HEK293 (cell line): ENCODE results near the gene RSPO1.

ENCODE experiments used
- CTCF ChIA-PET: fragments of 350-600 bp; formaldehyde crosslinking; extraction: SDS; loops from one replicate; lab custom pipeline; 2021; ENCODE audit warnings: antibody characterized with exemption; lab: Yijun Ruan, JAX
- POLR2A ChIA-PET: fragments of 300-600 bp; formaldehyde crosslinking; extraction: SDS; loops from one replicate; lab custom pipeline; 2020; ENCODE audit warnings: antibody characterized with exemption, inconsistent platforms; lab: Yijun Ruan, JAX
- H3K27ac ChIP-seq: fragments of 200-500 bp; sonication (Bioruptor generic); 2 replicates; pipeline ENCODE4 v1.5.1; 2014; ENCODE audit warnings: low read depth, low read length, control low read depth, inconsistent platforms; ENCODE audit errors: extremely low read depth
- H3K36me3 ChIP-seq, 2 experiments: fragments of 200-500 bp in 1 of 2; sonication (Bioruptor generic) in 1 of 2; 1 replicate in 1 of 2; 2 replicates in 1 of 2; pipeline ENCODE4 v1.5.1; 2014 to 2017; ENCODE audit warnings: inconsistent platforms in 2 of 2, low read length in 2 of 2; ENCODE audit not compliant: control insufficient read depth in 2 of 2, insufficient read depth in 1 of 2
- H3K4me1 ChIP-seq: fragments of 200-500 bp; sonication (Bioruptor generic); 2 replicates; pipeline ENCODE4 v1.5.1; 2014; ENCODE audit warnings: mild to moderate bottlenecking, low read length, inconsistent platforms; ENCODE audit not compliant: control insufficient read depth, insufficient read depth
- H3K4me3 ChIP-seq: 2 replicates; pipeline ENCODE4 v1.5.1; 2011; ENCODE audit warnings: low read depth, mild to moderate bottlenecking, control low read depth, low read length, moderate library complexity
- H3K9me3 ChIP-seq: fragments of 200-500 bp; sonication (Bioruptor generic); 2 replicates; pipeline ENCODE4 v1.5.1; 2014; ENCODE audit warnings: low read depth, low read length, inconsistent platforms; ENCODE audit not compliant: control insufficient read depth, insufficient read depth
- EGR2 ChIP-seq: fragments of 450-650 bp; formaldehyde crosslinking; IDR thresholded peaks from 2 replicates; pipeline ENCODE4 v1.5.1; 2016; ENCODE audit warnings: low read depth, missing biosample characterization, missing genetic modification characterization
- GLI2 ChIP-seq: fragments of 450-650 bp; formaldehyde crosslinking; IDR thresholded peaks from 2 replicates; pipeline ENCODE4; 2017; ENCODE audit warnings: missing biosample characterization, missing genetic modification characterization, low read depth, borderline replicate concordance
- PRDM1 ChIP-seq: fragments of 450-650 bp; formaldehyde crosslinking; IDR thresholded peaks from 2 replicates; pipeline ENCODE4; 2016; ENCODE audit warnings: missing biosample characterization, missing genetic modification characterization
- SP3 ChIP-seq: fragments of 450-650 bp; formaldehyde crosslinking; IDR thresholded peaks from 2 replicates; pipeline ENCODE4 v1.5.1; 2016; ENCODE audit warnings: missing biosample characterization, missing genetic modification characterization
- ZBTB17 ChIP-seq: fragments of 450-650 bp; formaldehyde crosslinking; IDR thresholded peaks from 2 replicates; pipeline ENCODE4 v1.5.1; 2016; ENCODE audit warnings: missing biosample characterization, missing genetic modification characterization
- ZBTB8A ChIP-seq: fragments of 450-650 bp; formaldehyde crosslinking; IDR thresholded peaks from 2 replicates; pipeline ENCODE4 v1.5.1; 2016; ENCODE audit warnings: missing biosample characterization, missing genetic modification characterization
- ZEB2 ChIP-seq: fragments of 450-650 bp; formaldehyde crosslinking; IDR thresholded peaks from 2 replicates; pipeline ENCODE4 v1.5.1; 2016; ENCODE audit warnings: missing biosample characterization, missing genetic modification characterization
- ZFP3 ChIP-seq: fragments of 450-650 bp; formaldehyde crosslinking; IDR thresholded peaks from 2 replicates; pipeline ENCODE4 v1.5.1; 2016; ENCODE audit warnings: low read depth, missing biosample characterization, missing genetic modification characterization
- ZNF121 ChIP-seq: fragments of 450-650 bp; formaldehyde crosslinking; IDR thresholded peaks from 2 replicates; pipeline ENCODE4 v1.5.1; 2016; ENCODE audit warnings: missing biosample characterization, missing genetic modification characterization
- ZNF24 ChIP-seq: fragments of 450-650 bp; formaldehyde crosslinking; IDR thresholded peaks from 2 replicates; pipeline ENCODE4 v1.5.1; 2016; ENCODE audit warnings: missing biosample characterization, missing genetic modification characterization
- ZNF341 ChIP-seq: fragments of 450-650 bp; formaldehyde crosslinking; IDR thresholded peaks from 2 replicates; pipeline ENCODE4; 2016; ENCODE audit warnings: low read depth, missing biosample characterization, missing genetic modification characterization
- ZNF501 ChIP-seq: fragments of 450-650 bp; formaldehyde crosslinking; IDR thresholded peaks from 2 replicates; pipeline ENCODE4 v1.5.1; 2016; ENCODE audit warnings: missing biosample characterization, missing genetic modification characterization
- ZNF621 ChIP-seq: fragments of 450-650 bp; formaldehyde crosslinking; IDR thresholded peaks from 2 replicates; pipeline ENCODE4 v1.5.1; 2017; ENCODE audit warnings: missing biosample characterization, missing genetic modification characterization
- ZNF626 ChIP-seq: fragments of 450-650 bp; sonication (Bioruptor Pico); formaldehyde crosslinking; IDR thresholded peaks from 2 replicates; pipeline ENCODE4 v1.5.1; 2018; ENCODE audit warnings: missing biosample characterization, missing genetic modification characterization, inconsistent platforms
- ZNF776 ChIP-seq: fragments of 450-650 bp; formaldehyde crosslinking; IDR thresholded peaks from 2 replicates; pipeline ENCODE4 v1.5.0; 2017; ENCODE audit warnings: missing biosample characterization, missing genetic modification characterization, borderline replicate concordance
- ZNF830 ChIP-seq: fragments of 450-650 bp; IDR thresholded peaks from 2 replicates; pipeline ENCODE4 v1.5.0; 2018; ENCODE audit warnings: missing biosample characterization, missing genetic modification characterization, low read depth, mild to moderate bottlenecking, moderate library complexity
- TF ChIP-seq, protein P1 (sequence below): fragments of 450-650 bp; formaldehyde crosslinking; IDR thresholded peaks from 2 replicates; pipeline ENCODE4 v1.5.1; 2016; ENCODE audit warnings: missing biosample characterization, missing genetic modification characterization
- TF ChIP-seq, protein P2 (sequence below): fragments of 450-650 bp; formaldehyde crosslinking; optimal IDR thresholded peaks from 2 replicates; pipeline ENCODE3; 2016; ENCODE audit warnings: missing biosample characterization, mild to moderate bottlenecking, missing genetic modification characterization
- TF ChIP-seq, protein P3 (sequence below): fragments of 450-650 bp; formaldehyde crosslinking; IDR thresholded peaks from 2 replicates; pipeline ENCODE4 v1.5.1; 2016; ENCODE audit warnings: missing biosample characterization, missing genetic modification characterization
- TF ChIP-seq, protein P4 (sequence below): fragments of 450-650 bp; formaldehyde crosslinking; IDR thresholded peaks from 2 replicates; pipeline ENCODE4 v1.5.1; 2016; ENCODE audit warnings: missing biosample characterization, missing genetic modification characterization, low read depth
- TF ChIP-seq, protein P5 (sequence below): fragments of 450-650 bp; formaldehyde crosslinking; conservative IDR thresholded peaks from 2 replicates; pipeline ENCODE4 v1.5.1; 2016; ENCODE audit warnings: low read depth, missing biosample characterization, missing genetic modification characterization

The RSPO1 gene

DNA sequence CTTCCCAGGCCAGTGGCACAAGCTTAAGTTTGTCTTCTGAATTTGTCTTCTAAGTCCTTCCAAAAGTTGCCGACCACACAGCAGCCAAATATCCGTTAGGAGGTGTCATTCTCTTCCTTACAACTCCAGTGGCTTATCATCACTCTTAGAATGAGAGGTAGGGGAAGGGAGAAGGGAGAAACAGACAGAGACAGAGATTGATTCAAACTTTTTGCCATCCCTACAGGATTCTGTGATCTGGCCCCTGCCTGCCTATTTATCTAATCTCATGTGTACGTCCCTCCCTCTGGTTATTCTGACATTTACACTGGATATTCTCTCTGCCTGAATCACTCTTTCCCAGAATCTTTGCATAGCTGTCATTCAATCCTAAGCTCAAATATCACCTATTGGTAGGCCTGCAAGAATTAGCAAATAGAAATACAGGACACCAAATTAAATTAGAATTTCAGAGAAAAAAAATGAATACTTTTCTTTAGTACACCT is 38.5 kb downstream of the RSPO1 start:
- H3K9me3 ChIP-seq = no peaks in the 10 kb centered on the region
- CTCF ChIA-PET = interaction anchor here (0.7 to 1.6 kb wide), 4 partner anchors 8 to 109 kb away, joined by 3 to 6 read pairs (median 4); no protein-coding TSS in a partner anchor
- H3K27ac ChIP-seq = no peak overlapping the region
- H3K4me1 ChIP-seq = peaks cover 7% of the 10 kb centered on the region
- H3K4me3 ChIP-seq = peak overlapping the region; percentile 94
- TF ChIP-seq, protein P1, sequence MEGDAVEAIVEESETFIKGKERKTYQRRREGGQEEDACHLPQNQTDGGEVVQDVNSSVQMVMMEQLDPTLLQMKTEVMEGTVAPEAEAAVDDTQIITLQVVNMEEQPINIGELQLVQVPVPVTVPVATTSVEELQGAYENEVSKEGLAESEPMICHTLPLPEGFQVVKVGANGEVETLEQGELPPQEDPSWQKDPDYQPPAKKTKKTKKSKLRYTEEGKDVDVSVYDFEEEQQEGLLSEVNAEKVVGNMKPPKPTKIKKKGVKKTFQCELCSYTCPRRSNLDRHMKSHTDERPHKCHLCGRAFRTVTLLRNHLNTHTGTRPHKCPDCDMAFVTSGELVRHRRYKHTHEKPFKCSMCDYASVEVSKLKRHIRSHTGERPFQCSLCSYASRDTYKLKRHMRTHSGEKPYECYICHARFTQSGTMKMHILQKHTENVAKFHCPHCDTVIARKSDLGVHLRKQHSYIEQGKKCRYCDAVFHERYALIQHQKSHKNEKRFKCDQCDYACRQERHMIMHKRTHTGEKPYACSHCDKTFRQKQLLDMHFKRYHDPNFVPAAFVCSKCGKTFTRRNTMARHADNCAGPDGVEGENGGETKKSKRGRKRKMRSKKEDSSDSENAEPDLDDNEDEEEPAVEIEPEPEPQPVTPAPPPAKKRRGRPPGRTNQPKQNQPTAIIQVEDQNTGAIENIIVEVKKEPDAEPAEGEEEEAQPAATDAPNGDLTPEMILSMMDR (tag by site-specific recombination) = 0 out of 2 replicates have a peak, but pooled peaks have one; percentile 19
- TF ChIP-seq, protein P2, sequence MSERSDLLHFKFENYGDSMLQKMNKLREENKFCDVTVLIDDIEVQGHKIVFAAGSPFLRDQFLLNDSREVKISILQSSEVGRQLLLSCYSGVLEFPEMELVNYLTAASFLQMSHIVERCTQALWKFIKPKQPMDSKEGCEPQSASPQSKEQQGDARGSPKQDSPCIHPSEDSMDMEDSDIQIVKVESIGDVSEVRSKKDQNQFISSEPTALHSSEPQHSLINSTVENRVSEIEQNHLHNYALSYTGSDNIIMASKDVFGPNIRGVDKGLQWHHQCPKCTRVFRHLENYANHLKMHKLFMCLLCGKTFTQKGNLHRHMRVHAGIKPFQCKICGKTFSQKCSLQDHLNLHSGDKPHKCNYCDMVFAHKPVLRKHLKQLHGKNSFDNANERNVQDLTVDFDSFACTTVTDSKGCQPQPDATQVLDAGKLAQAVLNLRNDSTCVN = no peak
- TF ChIP-seq ZBTB8A (tag by site-specific recombination) (0 out of 2 replicates have a peak, but pooled peaks have one; percentile 2), ZBTB17 (tag by site-specific recombination) (peak; percentile 41; the same call in 1 of the 2 replicates), ZEB2 (tag by site-specific recombination) (0 out of 2 replicates have a peak, but pooled peaks have one; percentile 13), ZNF501 (tag by site-specific recombination) (no peak), ZNF830 (no peak)
- TF ChIP-seq, all 188 proteins: peak for 4
- peaks cover 4 to 28% of the 10 kb centered on the region in 2 experiments for H3K36me3 ChIP-seq
- POLR2A ChIA-PET = interaction anchor here (0.6 to 1.4 kb wide), 7 partner anchors 11 to 203 kb away, joined by 3 to 11 read pairs (median 3); partner anchors contain the start of genes DNALI1, MEAF6 and SNIP1

DNA sequence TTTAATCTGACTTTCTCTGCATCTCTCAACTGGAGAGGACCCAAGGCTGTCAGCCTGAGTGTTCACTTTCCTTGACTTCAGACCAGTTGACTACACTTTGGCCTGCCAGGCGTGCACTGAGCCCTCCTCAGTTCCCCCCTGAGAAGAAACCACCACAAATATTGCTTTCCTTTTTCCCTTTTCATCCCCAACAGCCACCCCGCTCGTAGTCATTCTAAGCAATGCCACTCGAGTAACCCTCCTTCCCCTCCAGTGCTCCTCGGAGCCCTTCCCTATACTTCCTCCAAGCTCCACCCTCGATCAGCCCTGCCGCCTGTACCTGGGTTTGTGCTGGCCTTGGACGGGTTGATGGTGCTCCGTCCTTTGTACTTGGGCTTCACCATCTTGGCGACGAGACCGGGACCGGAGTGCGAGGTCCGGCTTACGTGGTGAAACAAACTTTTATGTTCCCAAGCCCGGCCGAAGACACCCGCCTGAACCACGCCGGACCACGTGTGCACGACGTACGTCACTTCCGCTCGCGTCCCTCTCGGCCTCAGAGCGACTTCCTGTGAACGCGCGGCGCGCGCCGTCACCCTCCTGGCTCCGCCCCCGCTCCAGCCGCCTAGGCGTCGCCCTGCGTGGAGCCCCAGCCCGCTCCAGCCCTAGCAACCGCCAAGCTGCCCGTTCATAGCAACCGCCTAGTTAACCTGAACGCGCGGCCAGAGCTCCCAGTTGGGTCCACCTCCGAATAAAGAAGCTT is 39.1 kb downstream of the RSPO1 start, which contains the start of gene GNL2:
Gene GNL2 (minus strand): TSS at position 498 of the 742 bp plus-strand sequence. CDS start 115 bp downstream, at position 383.
- Histone ChIP-seq H3K27ac (peak within 1 kb of the TSS; percentile 41; the same call in 1 of the 2 replicates), H3K9me3 (no peaks in the 10 kb centered on the region), H3K4me1 (peaks cover 7% of the 10 kb centered on the region), H3K36me3 (peaks cover 8 to 34% of the 10 kb centered on the region in 2 experiments), H3K4me3 (peak within 1 kb of the TSS; percentile 94)
- POLR2A ChIA-PET = interaction anchor here (0.6 to 1.4 kb wide), 9 partner anchors 11 to 203 kb away, joined by 3 to 11 read pairs (median 3); partner anchors contain the start of genes DNALI1, MEAF6 and SNIP1
- CTCF ChIA-PET = interaction anchor here (0.5 to 1.6 kb wide), 6 partner anchors 9 to 233 kb away, joined by 3 to 6 read pairs (median 3); no protein-coding TSS in a partner anchor
- TF ChIP-seq ZNF341 (tag by site-specific recombination) (peak; percentile 27; the same call in 1 of the 2 replicates), ZNF621 (no peak), GLI2 (tag by site-specific recombination) (no peak), ZNF626 (no peak), EGR2 (tag by site-specific recombination) (peak; percentile 36; the same call in 1 of the 2 replicates), PRDM1 (tag by site-specific recombination) (0 out of 2 replicates have a peak, but pooled peaks have one; percentile 33), ZFP3 (no peak), ZNF776 (tag by site-specific recombination) (no peak), ZNF121 (tag by site-specific recombination) (0 out of 2 replicates have a peak, but pooled peaks have one; percentile 74), ZNF24 (tag by site-specific recombination) (0 out of 2 replicates have a peak, but pooled peaks have one; percentile 25), SP3 (tag by site-specific recombination) (peak; percentile 80)
- TF ChIP-seq, protein P3, sequence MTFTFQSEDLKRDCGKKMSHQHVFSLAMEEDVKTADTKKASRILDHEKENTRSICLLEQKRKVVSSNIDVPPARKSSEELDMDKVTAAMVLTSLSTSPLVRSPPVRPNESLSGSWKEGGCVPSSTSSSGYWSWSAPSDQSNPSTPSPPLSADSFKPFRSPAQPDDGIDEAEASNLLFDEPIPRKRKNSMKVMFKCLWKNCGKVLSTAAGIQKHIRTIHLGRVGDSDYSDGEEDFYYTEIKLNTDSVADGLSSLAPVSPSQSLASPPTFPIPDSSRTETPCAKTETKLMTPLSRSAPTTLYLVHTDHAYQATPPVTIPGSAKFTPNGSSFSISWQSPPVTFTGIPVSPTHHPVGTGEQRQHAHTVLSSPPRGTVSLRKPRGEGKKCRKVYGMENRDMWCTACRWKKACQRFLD (tag by site-specific recombination) = no peak
- TF ChIP-seq, protein P4, sequence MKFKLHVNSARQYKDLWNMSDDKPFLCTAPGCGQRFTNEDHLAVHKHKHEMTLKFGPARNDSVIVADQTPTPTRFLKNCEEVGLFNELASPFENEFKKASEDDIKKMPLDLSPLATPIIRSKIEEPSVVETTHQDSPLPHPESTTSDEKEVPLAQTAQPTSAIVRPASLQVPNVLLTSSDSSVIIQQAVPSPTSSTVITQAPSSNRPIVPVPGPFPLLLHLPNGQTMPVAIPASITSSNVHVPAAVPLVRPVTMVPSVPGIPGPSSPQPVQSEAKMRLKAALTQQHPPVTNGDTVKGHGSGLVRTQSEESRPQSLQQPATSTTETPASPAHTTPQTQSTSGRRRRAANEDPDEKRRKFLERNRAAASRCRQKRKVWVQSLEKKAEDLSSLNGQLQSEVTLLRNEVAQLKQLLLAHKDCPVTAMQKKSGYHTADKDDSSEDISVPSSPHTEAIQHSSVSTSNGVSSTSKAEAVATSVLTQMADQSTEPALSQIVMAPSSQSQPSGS (tag by site-specific recombination) = peak; percentile 54; the same call in 1 of the 2 replicates
- TF ChIP-seq, protein P5, sequence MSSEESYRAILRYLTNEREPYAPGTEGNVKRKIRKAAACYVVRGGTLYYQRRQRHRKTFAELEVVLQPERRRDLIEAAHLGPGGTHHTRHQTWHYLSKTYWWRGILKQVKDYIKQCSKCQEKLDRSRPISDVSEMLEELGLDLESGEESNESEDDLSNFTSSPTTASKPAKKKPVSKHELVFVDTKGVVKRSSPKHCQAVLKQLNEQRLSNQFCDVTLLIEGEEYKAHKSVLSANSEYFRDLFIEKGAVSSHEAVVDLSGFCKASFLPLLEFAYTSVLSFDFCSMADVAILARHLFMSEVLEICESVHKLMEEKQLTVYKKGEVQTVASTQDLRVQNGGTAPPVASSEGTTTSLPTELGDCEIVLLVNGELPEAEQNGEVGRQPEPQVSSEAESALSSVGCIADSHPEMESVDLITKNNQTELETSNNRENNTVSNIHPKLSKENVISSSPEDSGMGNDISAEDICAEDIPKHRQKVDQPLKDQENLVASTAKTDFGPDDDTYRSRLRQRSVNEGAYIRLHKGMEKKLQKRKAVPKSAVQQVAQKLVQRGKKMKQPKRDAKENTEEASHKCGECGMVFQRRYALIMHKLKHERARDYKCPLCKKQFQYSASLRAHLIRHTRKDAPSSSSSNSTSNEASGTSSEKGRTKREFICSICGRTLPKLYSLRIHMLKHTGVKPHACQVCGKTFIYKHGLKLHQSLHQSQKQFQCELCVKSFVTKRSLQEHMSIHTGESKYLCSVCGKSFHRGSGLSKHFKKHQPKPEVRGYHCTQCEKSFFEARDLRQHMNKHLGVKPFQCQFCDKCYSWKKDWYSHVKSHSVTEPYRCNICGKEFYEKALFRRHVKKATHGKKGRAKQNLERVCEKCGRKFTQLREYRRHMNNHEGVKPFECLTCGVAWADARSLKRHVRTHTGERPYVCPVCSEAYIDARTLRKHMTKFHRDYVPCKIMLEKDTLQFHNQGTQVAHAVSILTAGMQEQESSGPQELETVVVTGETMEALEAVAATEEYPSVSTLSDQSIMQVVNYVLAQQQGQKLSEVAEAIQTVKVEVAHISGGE = peak; percentile 93
- TF ChIP-seq, protein P2 = peak; percentile 98
